GM12878 (cell line): ENCODE data around the gene NRXN3. TPM values are rescaled to one million over a fixed set of nuclear protein-coding genes. Genes with fewer than 3 reads are reported as not detected.

Source experiments
- ATAC-seq: fragments of 200-7000 bp; cut with Tn5 transposase; 3 replicates; pipeline ENCODE4 v1.9.1; 2020; ENCODE audit warnings: mild to moderate bottlenecking, moderate library complexity
- BruUV-seq: library from RNA; stranded (reverse); fragments of 400-500 nt; replicated peaks from 2 replicates; lab custom pipeline; 2021; lab: Mats Ljungman, UMichigan
- CTCF ChIA-PET: fragments of 300-600 bp; sonication (Branson Sonifier 250); formaldehyde crosslinking; extraction: SDS; loops from one replicate; lab custom pipeline; 2021; ENCODE audit warnings: inconsistent platforms; lab: Yijun Ruan, JAX
- POLR2A ChIA-PET: fragments of 350-600 bp; formaldehyde crosslinking; extraction: SDS; loops from one replicate; lab custom pipeline; 2021; ENCODE audit warnings: inconsistent platforms; lab: Charles Lee
- RAD21 ChIA-PET: fragments of 300-600 bp; sonication (Branson Sonifier 250); formaldehyde crosslinking; loops from one replicate; lab custom pipeline; 2023; ENCODE audit warnings: antibody characterized with exemption; ENCODE audit not compliant: unreplicated experiment; lab: Charles Lee
- SMC1A ChIA-PET: fragments of 300-600 bp; sonication (Branson Sonifier 250); formaldehyde crosslinking; loops from one replicate; lab custom pipeline; 2023; ENCODE audit not compliant: unreplicated experiment, uncharacterized antibody; lab: Charles Lee
- DNase-seq: peaks from one replicate; pipeline ENCODE4 v3.0.0-alpha.2; 2011; ENCODE audit warnings: low read depth, low spot score
- FAIRE-seq: peaks from 3 replicates; lab custom pipeline; 2011; peaks lifted over from hg19 to GRCh38; lab: Jason Lieb, UNC
- H2AFZ ChIP-seq: 2 replicates; pipeline ENCODE4 v1.6.0; 2011; ENCODE audit warnings: low read depth, low read length, control low read depth; ENCODE audit not compliant: control insufficient read depth
- H3K27ac ChIP-seq: 2 replicates; pipeline ENCODE4 v1.5.1; 2011; ENCODE audit warnings: control low read depth; ENCODE audit not compliant: control insufficient read depth, insufficient read depth
- H3K27me3 ChIP-seq, 2 experiments: replicated peaks in 1 of 2; 2 replicates each; pipeline versions ENCODE4 v1.6.0 to v1.6.1; 2011; ENCODE audit warnings: low read length in 1 of 2; ENCODE audit not compliant: control insufficient read depth in 2 of 2, insufficient read depth in 2 of 2
- H3K36me3 ChIP-seq, 2 experiments: 2 replicates each; pipeline ENCODE4 v1.5.1; 2011; ENCODE audit warnings: low read length in 1 of 2; ENCODE audit not compliant: control insufficient read depth in 2 of 2, insufficient read depth in 2 of 2
- H3K4me1 ChIP-seq: 2 replicates; pipeline ENCODE4 v1.6.1; 2011; ENCODE audit warnings: mild to moderate bottlenecking, low read length, moderate library complexity, mixed read lengths; ENCODE audit not compliant: control insufficient read depth, insufficient read depth
- H3K4me2 ChIP-seq: 2 replicates; pipeline ENCODE4 v1.6.0; 2011; ENCODE audit warnings: control low read depth; ENCODE audit not compliant: control insufficient read depth, insufficient read depth
- H3K4me3 ChIP-seq: fragments of 200-600 bp; sonication (generic); 2 replicates; pipeline ENCODE4 v1.5.1; 2016
- H3K79me2 ChIP-seq: 2 replicates; pipeline ENCODE4 v1.6.0; 2011; ENCODE audit warnings: low read length; ENCODE audit not compliant: control insufficient read depth, insufficient read depth
- H3K9ac ChIP-seq: 2 replicates; pipeline ENCODE4 v1.8.0; 2011; ENCODE audit warnings: low read length, control low read depth, mixed read lengths; ENCODE audit not compliant: control insufficient read depth, insufficient read depth
- H3K9me3 ChIP-seq: replicated peaks from 3 replicates; pipeline ENCODE4 v1.5.1; 2011; ENCODE audit warnings: mild to moderate bottlenecking, low read length; ENCODE audit not compliant: control insufficient read depth, insufficient read depth
- H4K20me1 ChIP-seq: 2 replicates; pipeline ENCODE4 v1.6.0; 2011; ENCODE audit not compliant: control insufficient read depth, insufficient read depth
- EZH2 ChIP-seq: IDR thresholded peaks from 2 replicates; pipeline ENCODE4 v1.6.1; 2012; ENCODE audit warnings: low read depth, mild to moderate bottlenecking, control low read depth, inconsistent platforms, low read length, borderline replicate concordance; ENCODE audit not compliant: control insufficient read depth
- NFYB ChIP-seq: IDR thresholded peaks from 2 replicates; pipeline ENCODE4 v1.6.1; 2011; ENCODE audit warnings: low read depth, mild to moderate bottlenecking, low read length, improper control_type of control experiment, moderate library complexity; ENCODE audit not compliant: insufficient read depth
- USF1 ChIP-seq: IDR thresholded peaks from 2 replicates; pipeline ENCODE4 v1.6.1; 2011; ENCODE audit warnings: borderline replicate concordance, low read depth, mild to moderate bottlenecking, moderate library complexity, mixed read lengths, low read length; ENCODE audit not compliant: insufficient read depth; ENCODE audit errors: extremely low read length
- WGBS: methylation state at CpG from one replicate; pipeline ENCODE4 v1.1.6; 2016; ENCODE audit warnings: low lambda C conversion rate; ENCODE audit not compliant: insufficient replicate concordance, insufficient coverage; ENCODE audit errors: missing lambda C conversion rate; 5-methylcytosine and 5-hydroxymethylcytosine counted together
- in situ Hi-C: fragments of 300-500 bp; cut with MboI; formaldehyde crosslinking; loops from 9 replicates; pipeline ENCODE4 v1.14.3; 2018; ENCODE audit warnings: mixed read lengths
- intact Hi-C: fragments of 100-400 bp; cut with micrococcal nuclease; formaldehyde crosslinking; loops from one replicate; pipeline ENCODE4 v1.14.2; 2022; ENCODE audit not compliant: unreplicated experiment
- polyA plus RNA-seq, 11 experiments: library from polyadenylated mRNA; depleted of rRNA in 4 of 11; unstranded in 6 of 11; stranded (reverse) in 5 of 11; fragments of >200 nt; fragmentation: Nextera tagmentation in 4 of 11; fragmentation: Illumina TruSeq in 1 of 11; extraction: Ambion mirVana in 4 of 11; extraction: Trizol in 1 of 11; gene quantifications; 1 replicate in 1 of 11; 2 replicates in 10 of 11; pipeline versions ENCODE4 v1.2.1 to v1.2.3, GENCODE V29; 2011 to 2016; ENCODE audit warnings: inconsistent platforms in 2 of 11, missing spikeins in 2 of 11, low read depth in 1 of 11
- total RNA-seq, 4 experiments: library from RNA; depleted of rRNA in 3 of 4; stranded (reverse); fragments of >200 nt in 3 of 4; fragmentation: Illumina TruSeq in 1 of 4; extraction: Trizol in 1 of 4; gene quantifications; 2 replicates each; pipeline versions ENCODE4 v1.2.1 to v1.2.3, GENCODE V29; 2013 to 2021

Gene NRXN3
- total and polyA plus RNA-seq, 10 of the 15 experiments (the other 5 are each of a cell fraction or from before 2014, with no cell fraction given), result 0.52 to 3.3 (median 1.4) TPM

DNA sequence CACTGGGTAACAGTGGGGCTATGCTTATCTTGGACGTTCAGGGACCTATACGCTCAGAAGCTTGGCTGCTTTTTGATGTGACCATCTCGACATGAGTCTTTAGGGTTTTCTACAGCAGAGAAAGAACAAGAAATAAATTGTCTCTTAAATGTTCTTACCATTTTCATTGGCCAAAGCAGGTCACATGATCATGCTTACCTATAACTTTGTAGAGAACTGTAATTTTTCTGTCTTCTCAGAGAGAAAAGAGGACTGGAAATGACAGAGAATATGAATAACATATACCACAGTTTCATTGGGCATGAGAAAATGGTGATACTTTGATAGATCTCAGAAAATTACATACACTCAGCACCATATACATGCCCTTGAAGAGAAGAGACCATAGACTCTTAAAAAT lies 390.9 kb downstream of the NRXN3 start:
- in situ Hi-C loops, result loop anchor here (5.0 kb wide), 1 partner anchor 114 kb away; no protein-coding TSS in a partner anchor
- Histone ChIP-seq H3K4me3 (no peak overlapping the region), H3K79me2 (no peaks in the 10 kb centered on the region), H3K27me3 (no peaks in the 10 kb centered on the region), H3K4me1 (no peaks in the 10 kb centered on the region), H3K4me2 (no peak overlapping the region), H3K27ac (no peak overlapping the region), H3K36me3 (no peaks in the 10 kb centered on the region), H3K9ac (no peak overlapping the region), H4K20me1 (no peaks in the 10 kb centered on the region), H2AFZ (no peak overlapping the region), H3K9me3 (no peaks in the 10 kb centered on the region)
- BruUV-seq, result no TSS peak
- ChIA-PET POLR2A (no interaction called here), SMC1A (interaction anchor here (0.8 kb wide), 1 partner anchor 36 kb away, joined by 3 read pairs; no protein-coding TSS in a partner anchor), RAD21 (no interaction called here), CTCF (no interaction called here)
- ATAC-seq, result no peak
- no peak for DNase-seq
- intact Hi-C loops, result loop anchor here (10.0 kb wide), 1 partner anchor 396 kb away; no protein-coding TSS in a partner anchor
- TF ChIP-seq NFYB, result 0 out of 2 replicates have a peak, but pooled peaks have one; percentile 55
- TF ChIP-seq USF1, result no peak
- no peak for TF ChIP-seq EZH2
- FAIRE-seq, result no peak
- WGBS, result 0% methylated on average over 3 of the region's 3 CpGs
